ENCODE data around the gene HHATL.

The HHATL gene

GRCh38 chr3:42698911-42699230 lies 3.7 kb downstream of the HHATL start:
- Histone ChIP-seq H3K36me3 (ENCODE audit: control insufficient read depth in 2 of 2, insufficient read depth in 1 of 2, low read length in 2 of 2) (no peaks in the 10 kb centered on the region), H3K4me1 (ENCODE audit: control insufficient read depth, insufficient read depth, low read length) (no peaks in the 10 kb centered on the region), H3K9me3 (ENCODE audit: control insufficient read depth, insufficient read depth, low read depth, low read length) (no peaks in the 10 kb centered on the region), H3K4me3 (ENCODE audit: low read depth, low read length) (no peak overlapping the region), H3K27ac (ENCODE audit: extremely low read depth, low read depth, low read length) (no peak overlapping the region)
- ChIA-PET CTCF (interaction anchor here (0.6 kb wide), 1 partner anchor 46 kb away, joined by 5 read pairs; no protein-coding TSS in a partner anchor), POLR2A (no interaction called here)
- TF ChIP-seq SP7 (tag by site-specific recombination; IDR thresholded peaks at IDR 0.05): no peak
- no peak for TF ChIP-seq ZNF670 (tag by site-specific recombination; IDR thresholded peaks at IDR 0.05; ENCODE audit: low read depth)
- TF ChIP-seq ZNF146 (tag by site-specific recombination; IDR thresholded peaks at IDR 0.05): no peak
- TF ChIP-seq ZNF280D (tag by site-specific recombination; IDR thresholded peaks at IDR 0.05): no peak
- TF ChIP-seq ZNF169 (tag by site-specific recombination; IDR thresholded peaks at IDR 0.05): no peak
- no peak for TF ChIP-seq ZBTB49 (tag by site-specific recombination; IDR thresholded peaks at IDR 0.05; ENCODE audit: low read depth)
- no peak for TF ChIP-seq SALL2 (tag by site-specific recombination; IDR thresholded peaks at IDR 0.05; ENCODE audit: borderline replicate concordance)
- no peak for TF ChIP-seq ZBTB11 (tag by site-specific recombination; conservative IDR thresholded peaks at IDR 0.05; ENCODE audit: low read depth)
- no peak for TF ChIP-seq ZNF221 (tag by site-specific recombination; IDR thresholded peaks at IDR 0.05; ENCODE audit: borderline replicate concordance)
- no peak for TF ChIP-seq MYNN (tag by site-specific recombination; IDR thresholded peaks at IDR 0.05; ENCODE audit: borderline replicate concordance)
- no peak for TF ChIP-seq KLF9 (tag by site-specific recombination; IDR thresholded peaks at IDR 0.05; ENCODE audit: low read depth)
- TF ChIP-seq ZBTB10 (tag by site-specific recombination; IDR thresholded peaks at IDR 0.05): no peak
- TF ChIP-seq ZEB2 (tag by site-specific recombination; IDR thresholded peaks at IDR 0.05): no peak
- TF ChIP-seq ZBTB21 (tag by site-specific recombination; IDR thresholded peaks at IDR 0.05): no peak
- TF ChIP-seq ZNF223 (tag by site-specific recombination; IDR thresholded peaks at IDR 0.05): no peak
- no peak for TF ChIP-seq REPIN1 (tag by site-specific recombination; IDR thresholded peaks at IDR 0.05; ENCODE audit: low read depth)
- TF ChIP-seq TRIM28 (IDR thresholded peaks at IDR 0.05; ENCODE audit: borderline replicate concordance, low read length): no peak
- TF ChIP-seq ZNF350 (tag by site-specific recombination; IDR thresholded peaks at IDR 0.05): no peak
- TF ChIP-seq ZNF621 (tag by site-specific recombination; IDR thresholded peaks at IDR 0.05): no peak
- TF ChIP-seq ZNF692 (tag by site-specific recombination; IDR thresholded peaks at IDR 0.05): no peak
